DMS153 treated with DMSO at 0.1 percent for 48 hours (cell line): Measurements from ENCODE around the gene MTRF1L.
"Not testable (repeated sequence)": the region's sequence is repeated elsewhere in the genome, so short reads cannot be mapped to it uniquely, and the experiment has no call there.

ENCODE experiments used
- DNase-seq: peaks from one replicate; lab custom pipeline; 2025; ENCODE audit not compliant: unreplicated experiment; lab: John Stamatoyannopoulos, UW

The MTRF1L gene

GRCh38 chr6:153003366-153003690 is 819 bp upstream of the MTRF1L start:
- no peak for DNase-seq

GRCh38 chr6:153001767-153002612 is 519 bp downstream of the MTRF1L start:
- DNase-seq = no peak

GRCh38 chr6:153000790-153001189 is 1.7 kb downstream of the MTRF1L start:
- DNase-seq = not testable (repeated sequence)

- DNase-seq = no peak
These were observed 2.3 kb downstream of the MTRF1L start for GRCh38 chr6:153000243-153000642.

GRCh38 chr6:152999538-152999937 is 3.0 kb downstream of the MTRF1L start:
- not testable (repeated sequence) for DNase-seq

GRCh38 chr6:152993847-152994246 is 8.7 kb downstream of the MTRF1L start:
- DNase-seq = no peak

GRCh38 chr6:152993431-152993830 is 9.1 kb downstream of the MTRF1L start:
- no peak for DNase-seq

GRCh38 chr6:152986978-152987377 is 15.5 kb downstream of the MTRF1L start:
- no peak for DNase-seq

- not testable (repeated sequence) for DNase-seq
These were observed 17.2 kb downstream of the MTRF1L start for GRCh38 chr6:152985300-152985699.

GRCh38 chr6:152984513-152984872 is 18.0 kb downstream of the MTRF1L start:
- no peak for DNase-seq

- DNase-seq = no peak
These were observed 18.6 kb downstream of the MTRF1L start for GRCh38 chr6:152983637-152984512.

GRCh38 chr6:152982904-152983636 is 19.4 kb downstream of the MTRF1L start, which contains the start of gene FBXO5:
Gene FBXO5, minus strand, starts transcription at chr6:152983041. Its CDS starts 82 bp downstream, at chr6:152982959.
- peak; percentile 96 for DNase-seq

- DNase-seq = no peak
These were observed 20.3 kb downstream of the MTRF1L start for GRCh38 chr6:152981989-152982903.

- DNase-seq = no peak
These were observed 21.3 kb downstream of the MTRF1L start for GRCh38 chr6:152981219-152981618.

- DNase-seq = no peak
These were observed 21.9 kb downstream of the MTRF1L start for GRCh38 chr6:152980656-152981055.

GRCh38 chr6:152979116-152979515 is 23.4 kb downstream of the MTRF1L start:
- no peak for DNase-seq

- DNase-seq = no peak
These were observed 24.5 kb downstream of the MTRF1L start for GRCh38 chr6:152978058-152978457.

- no peak for DNase-seq
These were observed 25.0 kb downstream of the MTRF1L start for GRCh38 chr6:152977556-152977955.

- no peak for DNase-seq
These were observed 25.8 kb downstream of the MTRF1L start for GRCh38 chr6:152976749-152977148.

GRCh38 chr6:152975204-152975915 is 27.1 kb downstream of the MTRF1L start:
- no peak for DNase-seq
